GM12878 (cell line): Measurements from ENCODE around the gene CTSC.

Source experiments
- CEBPZ ChIP-seq: fragments of 150-350 bp; IDR thresholded peaks from 2 replicates; pipeline ENCODE4 v1.6.1; 2016; ENCODE audit warnings: low read depth, low read length
- CTCF ChIP-seq, 3 experiments: IDR thresholded peaks in 2 of 3; conservative IDR thresholded peaks in 1 of 3; 2 replicates each; pipeline ENCODE4 v1.5.1; 2011; ENCODE audit warnings: low read depth in 3 of 3, low read length in 3 of 3, mild to moderate bottlenecking in 3 of 3, control low read depth in 2 of 3, moderate library complexity in 2 of 3, inconsistent platforms in 1 of 3, mixed read lengths in 1 of 3; ENCODE audit not compliant: control insufficient read depth in 2 of 3, insufficient read depth in 1 of 3; ENCODE audit errors: extremely low read depth in 1 of 3
- EGR1 ChIP-seq, 2 experiments: IDR thresholded peaks; 1 replicate in 1 of 2; 2 replicates in 1 of 2; pipeline ENCODE4 v1.6.1; 2011 to 2012; ENCODE audit warnings: low read depth in 2 of 2, low read length in 2 of 2, borderline replicate concordance in 1 of 2, mild to moderate bottlenecking in 1 of 2, moderate library complexity in 1 of 2
- EZH2 ChIP-seq: IDR thresholded peaks from 2 replicates; pipeline ENCODE4 v1.6.1; 2012; ENCODE audit warnings: low read depth, mild to moderate bottlenecking, control low read depth, inconsistent platforms, low read length, borderline replicate concordance; ENCODE audit not compliant: control insufficient read depth
- POLR2A ChIP-seq: IDR thresholded peaks from 2 replicates; pipeline ENCODE4 v1.6.1; 2011; ENCODE audit warnings: low read depth, mild to moderate bottlenecking, low read length
- SPI1 ChIP-seq: IDR thresholded peaks from 2 replicates; pipeline ENCODE4 v1.6.1; 2011; ENCODE audit warnings: low read depth, mild to moderate bottlenecking, low read length, moderate library complexity, borderline replicate concordance; ENCODE audit not compliant: insufficient read depth

- no peak for TF ChIP-seq EZH2
- TF ChIP-seq POLR2A: no peak
- no peak for TF ChIP-seq CTCF (IDR thresholded peaks at IDR 0.05 in 2 of 3, conservative IDR thresholded peaks at IDR 0.05 in 1 of 3; ENCODE audit: control insufficient read depth in 2 of 3, extremely low read depth in 1 of 3, insufficient read depth in 1 of 3, low read depth in 3 of 3, low read length in 3 of 3)
- no peak for TF ChIP-seq EGR1 (IDR thresholded peaks at IDR 0.05; ENCODE audit: borderline replicate concordance in 1 of 2, low read depth in 2 of 2, low read length in 2 of 2)
- no peak for TF ChIP-seq SPI1
- no peak for TF ChIP-seq CEBPZ
Observed at GRCh38 chr11:88304352-88304751, 33.2 kb downstream of the CTSC start.
